Hepatocyte (in vitro differentiated cells): ENCODE results near the gene TMEM123. TPM values are rescaled to one million over a fixed set of nuclear protein-coding genes. Genes with fewer than 3 reads are reported as not detected.
"Not testable (repeated sequence)": the region's sequence is repeated elsewhere in the genome, so short reads cannot be mapped to it uniquely, and the experiment has no call there.

ENCODE experiments used
- DNase-seq: peaks from one replicate; pipeline ENCODE4 v3.0.0-alpha.2; 2016; ENCODE audit warnings: low spot score
- H2AFZ ChIP-seq: fragments of 200-600 bp; sonication (generic); 2 replicates; pipeline ENCODE4 v1.6.0; 2016; ENCODE audit warnings: antibody characterized with exemption, mild to moderate bottlenecking
- H3K27ac ChIP-seq: fragments of 200-600 bp; sonication (generic); 2 replicates; pipeline ENCODE4 v1.5.1; 2016; ENCODE audit warnings: mild to moderate bottlenecking
- H3K27me3 ChIP-seq: fragments of 200-600 bp; sonication (generic); 2 replicates; pipeline ENCODE4 v1.6.1; 2016
- H3K36me3 ChIP-seq: fragments of 200-600 bp; sonication (generic); replicated peaks from 2 replicates; pipeline ENCODE4 v1.5.1; 2016; ENCODE audit warnings: low read depth; ENCODE audit not compliant: insufficient read depth
- H3K4me1 ChIP-seq: fragments of 200-600 bp; sonication (generic); 2 replicates; pipeline ENCODE4 v1.5.1; 2016; ENCODE audit warnings: mild to moderate bottlenecking, moderate library complexity; ENCODE audit not compliant: insufficient read depth
- H3K4me2 ChIP-seq: fragments of 200-600 bp; sonication (generic); 2 replicates; pipeline ENCODE4 v1.6.0; 2016
- H3K4me3 ChIP-seq: fragments of 200-600 bp; sonication (generic); 2 replicates; pipeline ENCODE4 v1.5.1; 2016; ENCODE audit warnings: mild to moderate bottlenecking
- H3K79me2 ChIP-seq: fragments of 200-600 bp; sonication (generic); 2 replicates; pipeline ENCODE4 v1.6.0; 2017; ENCODE audit warnings: mild to moderate bottlenecking
- H3K9me2 ChIP-seq: fragments of 200-600 bp; sonication (generic); replicated peaks from 2 replicates; pipeline ENCODE4 v1.6.0; 2017; ENCODE audit warnings: mild to moderate bottlenecking; ENCODE audit not compliant: insufficient read depth
- H3K9me3 ChIP-seq: fragments of 200-600 bp; sonication (generic); 2 replicates; pipeline ENCODE4 v1.5.1; 2016; ENCODE audit warnings: low read depth, mild to moderate bottlenecking
- H4K20me1 ChIP-seq: fragments of 200-600 bp; sonication (generic); 2 replicates; pipeline ENCODE4 v1.6.0; 2016; ENCODE audit warnings: mild to moderate bottlenecking; ENCODE audit not compliant: insufficient read depth, poor library complexity, severe bottlenecking
- CTCF ChIP-seq: fragments of 200-600 bp; sonication (generic); IDR thresholded peaks from 2 replicates; pipeline ENCODE4 v1.5.1; 2016; ENCODE audit warnings: antibody characterized with exemption, mild to moderate bottlenecking; ENCODE audit not compliant: poor library complexity
- EZH2 ChIP-seq: fragments of 200-600 bp; sonication (generic); IDR thresholded peaks from 2 replicates; pipeline ENCODE4 v1.6.1; 2016; ENCODE audit warnings: antibody characterized with exemption, mild to moderate bottlenecking, borderline replicate concordance
- EZH2phosphoT487 ChIP-seq: fragments of 200-600 bp; sonication (generic); IDR thresholded peaks from one replicate; pipeline ENCODE4 v1.6.1; 2018; ENCODE audit warnings: antibody characterized with exemption, mild to moderate bottlenecking, low read depth, moderate library complexity; ENCODE audit not compliant: unreplicated experiment, severe bottlenecking
- WGBS: methylation state at CpG from one replicate; pipeline ENCODE4 v1.1.6; 2016; ENCODE audit warnings: low lambda C conversion rate; ENCODE audit errors: missing lambda C conversion rate; 5-methylcytosine and 5-hydroxymethylcytosine counted together
- polyA plus RNA-seq: library from polyadenylated mRNA; unstranded; fragments of >200 nt; fragmentation: Nextera tagmentation; extraction: Ambion mirVana; gene quantifications from 2 replicates; pipeline ENCODE4 v1.2.1, GENCODE V29; 2016
- total RNA-seq: library from RNA; depleted of rRNA; stranded (reverse); fragments of >200 nt; gene quantifications from 2 replicates; pipeline ENCODE4 v1.2.3, GENCODE V29; 2014

Gene TMEM123
- total and polyA plus RNA-seq, 2 experiments from 2014 or later = 122 to 182 TPM

- Histone ChIP-seq H3K27me3 (no peaks in the 10 kb centered on the region), H4K20me1 (no peaks in the 10 kb centered on the region), H3K4me1 (no peaks in the 10 kb centered on the region), H3K4me2 (no peak overlapping the region), H3K9me2 (no peaks in the 10 kb centered on the region), H3K9me3 (no peaks in the 10 kb centered on the region), H2AFZ (no peak overlapping the region), H3K27ac (no peak overlapping the region), H3K79me2 (peaks cover 20% of the 10 kb centered on the region), H3K4me3 (no peak overlapping the region), H3K36me3 (no peaks in the 10 kb centered on the region)
- WGBS = 94% methylated on average over 5 of the region's 5 CpGs
- TF ChIP-seq EZH2 (no peak), EZH2phosphoT487 (no peak), CTCF (no peak)
- DNase-seq = no peak
Observed at GRCh38 chr11:102375720-102376399, 76.7 kb downstream of the TMEM123 start.

- H3K4me2 ChIP-seq = peak overlapping the region; percentile 57
- H3K4me3 ChIP-seq, H3K27me3 ChIP-seq, H3K9me2 ChIP-seq, H4K20me1 ChIP-seq, H3K27ac ChIP-seq, H3K9me3 ChIP-seq, DNase-seq, H2AFZ ChIP-seq, H3K4me1 ChIP-seq, H3K36me3 ChIP-seq: not testable (repeated sequence)
- peaks cover 20% of the 10 kb centered on the region for H3K79me2 ChIP-seq
- WGBS = 69% methylated on average over 28 of the region's 31 CpGs
Observed at GRCh38 chr11:102374633-102375424, 77.7 kb downstream of the TMEM123 start.

- H3K9me2 ChIP-seq = no peaks in the 10 kb centered on the region
- no peak overlapping the region for H3K4me2 ChIP-seq
- H4K20me1 ChIP-seq = no peaks in the 10 kb centered on the region
- no peak for DNase-seq
- no peaks in the 10 kb centered on the region for H3K4me1 ChIP-seq
- no peak overlapping the region for H3K27ac ChIP-seq
- H3K4me3 ChIP-seq = no peak overlapping the region
- no peak overlapping the region for H2AFZ ChIP-seq
- no peaks in the 10 kb centered on the region for H3K36me3 ChIP-seq
- H3K79me2 ChIP-seq = peaks cover 10% of the 10 kb centered on the region
- 98% methylated on average over 3 of the region's 3 CpGs for WGBS
- no peaks in the 10 kb centered on the region for H3K27me3 ChIP-seq
- no peaks in the 10 kb centered on the region for H3K9me3 ChIP-seq
- TF ChIP-seq CTCF = no peak
- no peak for TF ChIP-seq EZH2
- no peak for TF ChIP-seq EZH2phosphoT487
Observed at GRCh38 chr11:102368472-102368871, 84.1 kb downstream of the TMEM123 start.

- Histone ChIP-seq H3K4me3 (no peak overlapping the region), H2AFZ (no peak overlapping the region), H3K27me3 (no peaks in the 10 kb centered on the region), H3K4me1 (no peaks in the 10 kb centered on the region), H3K9me3 (no peaks in the 10 kb centered on the region), H3K36me3 (no peaks in the 10 kb centered on the region), H3K4me2 (no peak overlapping the region), H3K27ac (no peak overlapping the region), H3K9me2 (no peaks in the 10 kb centered on the region), H4K20me1 (no peaks in the 10 kb centered on the region), H3K79me2 (peaks cover 15% of the 10 kb centered on the region)
- peak; percentile 35 for DNase-seq
- TF ChIP-seq EZH2phosphoT487 (no peak), EZH2 (no peak), CTCF (peak; percentile 48)
- WGBS = 70% methylated on average over 6 of the region's 6 CpGs
Observed at GRCh38 chr11:102367364-102367763, 85.2 kb downstream of the TMEM123 start.
